ENCODE data around the gene NAPSA. TPM values are rescaled to one million over a fixed set of nuclear protein-coding genes. Genes with fewer than 3 reads are reported as not detected.

NAPSA gene
- total and polyA plus RNA-seq, 9 of the 15 experiments (the other 6 are each of a cell fraction or from before 2014, with no cell fraction given): 0.25 to 1.9 (median 0.69) TPM

GRCh38 chr19:50376166-50377050 is 11.0 kb upstream of the NAPSA start, which contains the start of gene NR1H2 (continued):
- TF ChIP-seq, protein P1, sequence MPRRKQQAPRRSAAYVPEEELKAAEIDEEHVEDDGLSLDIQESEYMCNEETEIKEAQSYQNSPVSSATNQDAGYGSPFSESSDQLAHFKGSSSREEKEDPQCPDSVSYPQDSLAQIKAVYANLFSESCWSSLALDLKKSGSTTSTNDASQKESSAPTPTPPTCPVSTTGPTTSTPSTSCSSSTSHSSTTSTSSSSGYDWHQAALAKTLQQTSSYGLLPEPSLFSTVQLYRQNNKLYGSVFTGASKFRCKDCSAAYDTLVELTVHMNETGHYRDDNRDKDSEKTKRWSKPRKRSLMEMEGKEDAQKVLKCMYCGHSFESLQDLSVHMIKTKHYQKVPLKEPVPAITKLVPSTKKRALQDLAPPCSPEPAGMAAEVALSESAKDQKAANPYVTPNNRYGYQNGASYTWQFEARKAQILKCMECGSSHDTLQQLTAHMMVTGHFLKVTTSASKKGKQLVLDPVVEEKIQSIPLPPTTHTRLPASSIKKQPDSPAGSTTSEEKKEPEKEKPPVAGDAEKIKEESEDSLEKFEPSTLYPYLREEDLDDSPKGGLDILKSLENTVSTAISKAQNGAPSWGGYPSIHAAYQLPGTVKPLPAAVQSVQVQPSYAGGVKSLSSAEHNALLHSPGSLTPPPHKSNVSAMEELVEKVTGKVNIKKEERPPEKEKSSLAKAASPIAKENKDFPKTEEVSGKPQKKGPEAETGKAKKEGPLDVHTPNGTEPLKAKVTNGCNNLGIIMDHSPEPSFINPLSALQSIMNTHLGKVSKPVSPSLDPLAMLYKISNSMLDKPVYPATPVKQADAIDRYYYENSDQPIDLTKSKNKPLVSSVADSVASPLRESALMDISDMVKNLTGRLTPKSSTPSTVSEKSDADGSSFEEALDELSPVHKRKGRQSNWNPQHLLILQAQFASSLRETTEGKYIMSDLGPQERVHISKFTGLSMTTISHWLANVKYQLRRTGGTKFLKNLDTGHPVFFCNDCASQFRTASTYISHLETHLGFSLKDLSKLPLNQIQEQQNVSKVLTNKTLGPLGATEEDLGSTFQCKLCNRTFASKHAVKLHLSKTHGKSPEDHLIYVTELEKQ (CRISPR knock-in tag; IDR thresholded peaks at IDR 0.05): no peak
- TF ChIP-seq NBN (IDR thresholded peaks at IDR 0.05; ENCODE audit: low read depth) (peak; percentile 73), ZBTB40 (IDR thresholded peaks at IDR 0.05) (peak; percentile 100), ZBTB40 (CRISPR knock-in tag; IDR thresholded peaks at IDR 0.05) (no peak), MYC (IDR thresholded peaks at IDR 0.05; ENCODE audit: low read depth, low read length) (peak; percentile 42; the same call in 1 of the 2 replicates), MYC (CRISPR knock-in tag; IDR thresholded peaks at IDR 0.05; ENCODE audit: borderline replicate concordance, low read depth) (0 out of 2 replicates have a peak, but pooled peaks have one; percentile 72), TAF1 (IDR thresholded peaks at IDR 0.05; ENCODE audit: control insufficient read depth, extremely low read depth, insufficient read depth, low read length, severe bottlenecking) (peak; percentile 94), ZNF384 (IDR thresholded peaks at IDR 0.05; ENCODE audit: low read depth, low read length) (peak; percentile 48; the same call in 1 of the 2 replicates), ETV5 (CRISPR knock-in tag; IDR thresholded peaks at IDR 0.05; ENCODE audit: low read depth) (peak; percentile 96), EZH2 (IDR thresholded peaks at IDR 0.05; ENCODE audit: borderline replicate concordance, low read depth, low read length) (no peak), ZNF134 (CRISPR knock-in tag; conservative IDR thresholded peaks at IDR 0.05) (no peak), MECOM (CRISPR knock-in tag; IDR thresholded peaks at IDR 0.05) (no peak; the same call in 1 of the 2 replicates)

Measured in K562 (cell line).